RCC 7860 (cell line): Measurements from ENCODE around the gene PPP1CA.
A peak's percentile ranks its signal among the peaks of the same experiment; 100 is the strongest.
"Not testable (repeated sequence)": the region's sequence is repeated elsewhere in the genome, so short reads cannot be mapped to it uniquely, and the experiment has no call there.

Source experiments
- DNase-seq: peaks from one replicate; pipeline ENCODE4 v3.0.0-alpha.2; 2015; ENCODE audit warnings: low spot score
- FAIRE-seq: peaks from 2 replicates; lab custom pipeline; 2012; peaks lifted over from hg19 to GRCh38; lab: Jason Lieb, UNC

PPP1CA gene

DNA sequence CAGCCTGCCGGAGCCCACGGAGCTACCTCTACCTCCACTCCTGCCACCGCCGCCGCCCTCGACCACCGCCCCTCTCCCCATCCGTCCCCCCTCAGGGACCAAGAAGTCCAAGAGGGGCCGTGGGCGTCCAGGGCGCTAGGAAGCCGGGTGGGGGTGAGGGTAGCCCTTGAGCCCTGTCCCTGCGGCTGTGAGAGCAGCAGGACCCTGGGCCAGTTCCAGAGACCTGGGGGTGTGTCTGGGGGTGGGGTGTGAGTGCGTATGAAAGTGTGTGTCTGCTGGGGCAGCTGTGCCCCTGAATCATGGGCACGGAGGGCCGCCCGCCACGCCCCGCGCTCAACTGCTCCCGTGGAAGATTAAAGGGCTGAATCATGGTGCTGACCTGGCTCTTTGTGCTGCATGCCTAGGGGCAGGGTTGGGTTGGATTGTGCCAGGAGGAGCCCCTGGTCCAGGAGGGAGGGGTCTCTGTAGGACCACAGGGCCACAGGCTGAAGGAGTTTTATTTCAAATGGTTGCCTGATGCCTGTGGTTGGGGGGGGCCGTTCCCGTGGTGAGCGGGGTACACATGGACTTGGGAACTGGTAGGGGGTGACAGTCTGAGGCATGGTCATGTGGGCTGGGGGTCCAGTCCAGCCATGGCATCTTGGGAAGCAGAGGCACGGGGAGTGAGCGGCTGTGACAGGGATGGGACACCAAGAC, 33.5 kb upstream of the PPP1CA start:
- DNase-seq (no peak), FAIRE-seq (no peak)

DNA sequence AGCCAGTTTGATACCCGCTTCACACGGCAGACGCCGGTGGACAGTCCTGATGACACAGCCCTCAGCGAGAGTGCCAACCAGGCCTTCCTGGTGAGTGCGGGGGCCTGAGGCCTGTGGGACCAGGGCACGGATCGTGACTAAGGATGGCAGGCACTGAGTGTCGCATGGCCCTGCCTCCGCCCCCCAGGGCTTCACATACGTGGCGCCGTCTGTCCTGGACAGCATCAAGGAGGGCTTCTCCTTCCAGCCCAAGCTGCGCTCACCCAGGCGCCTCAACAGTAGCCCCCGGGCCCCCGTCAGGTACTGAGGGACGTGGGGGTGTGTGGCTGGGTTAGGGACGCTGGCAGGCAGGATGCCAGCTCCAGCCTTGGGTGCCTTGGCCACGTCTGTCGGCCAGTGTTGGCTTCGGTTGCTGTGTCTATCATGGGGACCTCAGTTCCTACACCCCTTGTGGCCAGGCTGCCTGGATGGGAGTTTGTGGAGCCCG, 32.8 kb upstream of the PPP1CA start:
- FAIRE-seq (no peak), DNase-seq (no peak)

DNA sequence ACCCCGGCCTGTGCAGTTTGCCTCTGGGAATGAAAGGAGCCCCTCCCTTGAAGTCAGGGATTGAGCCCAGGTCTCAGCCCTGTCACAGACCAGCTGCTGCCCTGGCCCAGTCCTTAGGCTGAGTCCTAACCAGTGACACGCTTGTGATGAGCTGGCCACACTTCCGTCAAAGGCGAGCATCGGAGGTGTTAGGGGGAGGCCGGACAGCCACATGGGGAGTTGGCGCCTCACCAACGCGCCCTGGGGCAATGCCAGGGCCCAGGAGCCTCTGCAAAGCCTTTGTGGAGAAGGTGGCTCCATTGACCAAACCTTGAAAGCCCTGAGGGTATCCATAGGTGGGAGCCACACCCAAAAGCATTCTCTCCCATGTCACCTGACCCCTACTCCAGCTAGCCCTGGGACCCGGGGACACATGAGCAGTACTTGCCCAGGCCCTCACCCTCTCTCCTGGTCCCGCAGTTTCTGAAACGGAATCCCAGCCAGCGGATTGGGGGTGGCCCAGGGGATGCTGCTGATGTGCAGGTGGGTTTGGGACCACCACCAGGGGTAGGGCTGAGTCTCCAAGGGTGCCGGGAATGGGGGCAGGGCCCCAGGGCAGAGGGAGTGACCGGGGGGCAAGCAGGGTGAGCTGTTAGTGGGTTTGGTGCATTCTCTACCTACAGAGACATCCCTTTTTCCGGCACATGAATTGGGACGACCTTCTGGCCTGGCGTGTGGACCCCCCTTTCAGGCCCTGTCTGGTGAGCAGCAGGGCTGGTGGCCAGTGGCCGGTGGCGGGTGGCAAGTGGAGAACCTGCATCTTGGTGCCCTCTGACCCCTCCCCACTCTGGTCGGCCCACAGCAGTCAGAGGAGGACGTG, 32.1 kb upstream of the PPP1CA start:
- no peak for FAIRE-seq
- DNase-seq, result no peak

DNA sequence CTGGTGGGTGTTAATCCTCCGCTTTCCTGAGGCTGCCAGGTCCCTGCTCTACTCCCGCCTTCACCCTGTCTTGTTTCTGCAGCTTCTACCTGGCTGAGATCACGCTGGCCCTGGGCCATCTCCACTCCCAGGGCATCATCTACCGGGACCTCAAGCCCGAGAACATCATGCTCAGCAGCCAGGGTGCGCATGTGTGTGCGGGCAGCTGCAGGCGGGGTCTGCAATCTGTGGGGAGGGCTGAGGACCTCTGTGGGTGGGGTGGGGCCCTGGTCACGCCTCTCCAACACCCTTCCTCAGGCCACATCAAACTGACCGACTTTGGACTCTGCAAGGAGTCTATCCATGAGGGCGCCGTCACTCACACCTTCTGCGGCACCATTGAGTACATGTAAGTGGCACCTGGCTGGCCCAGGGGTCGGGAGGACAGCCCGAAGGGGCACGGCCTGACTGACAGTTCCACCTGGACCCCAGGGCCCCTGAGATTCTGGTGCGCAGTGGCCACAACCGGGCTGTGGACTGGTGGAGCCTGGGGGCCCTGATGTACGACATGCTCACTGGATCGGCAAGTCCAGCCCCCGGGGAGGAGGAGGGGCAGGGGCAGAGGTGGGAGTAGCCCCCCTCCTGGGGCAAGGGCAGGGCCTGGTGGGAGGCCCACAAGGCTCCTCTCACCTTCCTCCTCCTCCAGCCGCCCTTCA, 31.1 kb upstream of the PPP1CA start:
- DNase-seq (no peak), FAIRE-seq (no peak)

DNA sequence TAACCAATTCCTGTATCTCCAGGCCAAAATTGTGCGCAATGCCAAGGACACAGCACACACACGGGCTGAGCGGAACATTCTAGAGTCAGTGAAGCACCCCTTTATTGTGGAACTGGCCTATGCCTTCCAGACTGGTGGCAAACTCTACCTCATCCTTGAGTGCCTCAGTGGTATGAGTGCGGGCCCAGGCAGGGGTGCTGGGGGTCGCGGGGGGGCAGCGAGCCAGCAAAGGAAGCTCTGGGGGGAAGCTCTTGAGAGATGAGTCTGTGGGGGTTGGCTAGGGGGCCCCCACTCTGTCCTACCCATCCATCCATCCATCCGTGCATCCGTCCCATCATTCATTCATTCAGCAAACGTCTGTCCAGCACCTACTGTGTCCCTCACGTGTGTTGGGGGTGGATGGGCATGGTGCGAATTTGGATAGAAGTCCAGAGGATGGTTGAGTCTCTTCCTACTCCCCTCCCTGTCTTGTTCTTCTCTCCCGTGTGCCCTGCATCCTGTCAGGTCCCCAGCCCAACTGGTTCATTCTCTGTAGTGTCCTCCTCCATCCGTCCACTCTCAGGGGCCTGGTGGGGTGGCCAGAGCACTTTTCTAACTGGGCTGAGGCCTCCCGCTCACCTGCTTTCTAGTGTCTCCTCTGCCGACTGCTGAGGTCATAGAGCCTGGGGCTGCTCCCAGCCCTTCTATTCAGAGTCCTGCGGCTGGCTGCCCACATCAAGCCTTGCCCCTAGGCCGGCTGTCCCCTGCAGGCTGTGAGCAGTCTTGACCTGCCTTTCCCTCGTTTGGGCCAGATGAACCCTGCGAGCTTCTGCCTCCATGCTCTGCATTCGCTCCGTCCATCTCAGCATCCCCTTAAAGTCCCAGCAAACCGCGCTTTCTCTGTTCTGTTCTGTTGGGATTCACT, 29.9 kb upstream of the PPP1CA start:
- no peak for DNase-seq
- FAIRE-seq, result no peak

DNA sequence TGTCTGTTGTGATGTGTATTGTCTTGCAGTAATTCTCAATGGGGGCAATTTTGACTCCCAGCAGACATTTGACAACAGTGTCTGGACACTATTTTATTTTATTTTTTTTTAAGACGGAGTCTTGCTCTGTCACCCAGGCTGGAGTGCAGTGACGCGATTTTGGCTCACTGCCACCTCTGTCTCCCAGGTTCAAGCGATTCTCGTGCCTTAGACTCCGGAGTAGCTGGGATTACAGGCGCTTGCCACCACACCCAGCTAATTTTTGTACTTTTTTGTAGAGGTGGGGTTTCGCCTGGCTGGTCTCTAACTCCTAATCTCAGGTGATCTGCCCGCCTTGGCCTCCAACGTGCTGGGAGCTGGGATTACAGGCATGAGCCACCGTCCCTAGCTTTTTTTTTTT, 28.1 kb upstream of the PPP1CA start:
- DNase-seq (no peak), FAIRE-seq (no peak)

DNA sequence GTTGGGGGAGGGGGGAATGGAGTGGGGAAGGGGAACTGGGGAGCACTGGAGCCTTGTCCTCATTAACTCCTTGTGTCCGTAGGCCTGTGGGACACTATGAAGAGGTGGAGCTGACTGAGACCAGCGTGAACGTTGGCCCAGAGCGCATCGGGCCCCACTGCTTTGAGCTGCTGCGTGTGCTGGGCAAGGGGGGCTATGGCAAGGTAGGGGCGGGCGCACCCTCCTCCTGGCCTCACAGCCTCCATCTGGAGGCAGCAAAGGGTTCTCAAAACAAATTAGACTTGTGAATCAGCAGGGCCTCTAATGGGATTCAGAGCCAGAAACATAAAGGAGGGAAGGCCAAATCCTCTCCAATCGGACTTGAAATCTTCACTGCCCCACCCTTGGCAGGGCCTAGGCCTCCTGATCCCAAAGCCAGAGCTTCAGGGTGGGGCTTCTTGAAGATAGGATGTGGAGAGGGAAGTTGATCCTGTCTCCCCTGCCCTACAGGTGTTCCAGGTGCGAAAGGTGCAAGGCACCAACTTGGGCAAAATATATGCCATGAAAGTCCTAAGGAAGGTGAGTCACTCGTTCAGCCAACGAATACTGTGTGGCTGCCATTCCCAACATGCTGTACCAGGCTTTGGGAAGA, 27.5 kb upstream of the PPP1CA start:
- FAIRE-seq, result no peak
- no peak for DNase-seq

DNA sequence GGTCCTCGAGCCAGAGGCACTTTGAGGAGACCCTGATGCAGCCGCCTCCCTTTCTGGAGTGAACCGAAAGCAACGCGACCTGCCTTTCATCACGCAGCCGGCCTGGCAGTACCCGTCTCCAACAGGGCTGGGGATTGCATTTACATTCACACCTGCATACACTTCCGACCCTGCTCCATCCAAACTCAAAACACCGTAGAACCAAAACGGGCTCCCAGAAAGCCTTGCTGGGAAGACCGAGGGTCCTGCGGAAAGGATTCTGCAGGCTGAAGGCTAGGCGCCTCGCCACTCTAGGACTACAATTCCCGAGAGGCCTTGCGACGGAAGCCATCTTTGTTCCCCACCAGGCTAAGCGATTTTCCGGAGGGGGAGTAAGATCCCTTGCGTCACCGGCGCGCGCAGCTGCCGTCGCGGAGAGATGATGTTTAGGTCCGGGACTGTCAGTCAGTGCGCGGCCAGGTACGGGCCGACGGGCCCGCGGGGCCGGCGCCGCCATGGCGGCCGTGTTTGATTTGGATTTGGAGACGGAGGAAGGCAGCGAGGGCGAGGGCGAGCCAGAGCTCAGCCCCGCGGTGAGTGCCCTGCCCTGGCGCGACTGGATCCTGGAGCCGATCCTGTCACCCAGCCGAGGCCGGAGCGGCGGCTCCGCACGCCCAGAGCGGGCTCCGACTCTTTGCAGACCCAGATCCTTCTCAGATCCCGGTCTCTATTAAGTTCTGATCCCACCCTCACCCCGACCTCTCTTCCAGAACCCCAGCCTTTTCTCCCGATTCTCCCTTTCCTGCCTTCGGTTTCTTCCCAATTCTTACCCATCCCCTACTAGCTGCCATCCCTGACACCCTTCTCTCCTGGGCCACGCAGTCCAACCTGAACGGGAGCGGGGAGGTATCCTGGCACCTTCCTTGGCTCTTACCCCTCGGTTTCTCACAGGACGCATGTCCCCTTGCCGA, 26.7 kb upstream of the PPP1CA start, which contains the start of gene RPS6KB2:
RPS6KB2 (plus strand) TSS at position 443 of the 950 bp plus-strand sequence; CDS start at position 495, 52 bp downstream.
- peak; percentile 86 for DNase-seq
- no peak for FAIRE-seq

DNA sequence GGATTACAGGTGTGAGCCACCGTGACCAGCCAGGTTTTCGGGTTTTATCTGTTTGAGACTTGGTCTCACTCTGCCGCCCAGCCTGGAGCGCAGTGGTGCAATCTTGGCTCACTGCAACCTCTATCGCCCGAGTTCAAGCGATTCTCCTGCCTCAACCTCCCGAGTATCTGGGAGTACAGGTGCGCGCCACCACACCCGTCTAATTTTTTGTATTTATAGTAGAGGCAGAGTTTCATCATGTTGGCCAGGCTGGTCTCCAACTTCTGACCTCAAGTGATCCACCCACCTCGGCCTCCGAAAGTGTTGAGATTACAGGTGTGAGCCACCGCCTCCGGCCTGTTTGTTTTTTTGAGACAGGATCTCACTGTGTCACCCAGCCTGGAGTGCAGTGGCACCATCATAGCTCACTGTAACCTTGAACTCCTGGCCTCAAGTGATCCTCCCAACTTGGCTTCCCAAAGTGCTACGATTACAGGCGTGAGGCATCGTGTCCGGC, 25.8 kb upstream of the PPP1CA start:
- DNase-seq, FAIRE-seq: not testable (repeated sequence)

DNA sequence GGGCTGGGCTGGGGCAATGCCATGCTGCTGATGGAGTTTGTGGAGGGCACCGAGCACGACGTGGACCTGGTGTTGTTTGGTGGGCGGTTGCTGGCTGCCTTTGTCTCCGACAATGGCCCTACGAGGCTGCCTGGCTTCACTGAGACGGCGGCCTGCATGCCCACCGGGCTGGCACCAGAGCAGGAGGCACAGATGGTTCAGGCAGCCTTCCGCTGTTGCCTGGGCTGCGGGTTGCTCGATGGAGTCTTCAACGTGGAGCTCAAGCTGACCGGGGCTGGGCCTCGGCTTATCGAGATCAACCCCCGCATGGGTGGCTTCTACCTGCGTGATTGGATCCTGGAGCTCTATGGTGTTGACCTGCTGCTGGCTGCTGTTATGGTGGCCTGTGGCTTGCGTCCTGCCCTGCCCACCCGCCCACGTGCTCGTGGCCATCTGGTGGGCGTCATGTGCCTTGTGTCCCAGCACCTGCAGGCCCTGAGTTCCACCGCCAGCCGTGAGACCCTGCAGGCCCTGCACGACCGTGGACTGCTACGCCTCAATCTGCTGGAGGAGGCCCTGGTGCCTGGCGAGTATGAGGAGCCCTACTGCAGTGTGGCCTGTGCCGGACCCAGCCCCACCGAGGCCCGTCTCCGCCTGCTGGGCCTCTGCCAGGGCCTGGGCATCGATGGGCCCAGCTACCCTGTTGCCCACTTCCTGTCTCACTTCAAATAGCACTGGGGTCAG, 22.4 kb upstream of the PPP1CA start:
- FAIRE-seq (no peak), DNase-seq (no peak)

DNA sequence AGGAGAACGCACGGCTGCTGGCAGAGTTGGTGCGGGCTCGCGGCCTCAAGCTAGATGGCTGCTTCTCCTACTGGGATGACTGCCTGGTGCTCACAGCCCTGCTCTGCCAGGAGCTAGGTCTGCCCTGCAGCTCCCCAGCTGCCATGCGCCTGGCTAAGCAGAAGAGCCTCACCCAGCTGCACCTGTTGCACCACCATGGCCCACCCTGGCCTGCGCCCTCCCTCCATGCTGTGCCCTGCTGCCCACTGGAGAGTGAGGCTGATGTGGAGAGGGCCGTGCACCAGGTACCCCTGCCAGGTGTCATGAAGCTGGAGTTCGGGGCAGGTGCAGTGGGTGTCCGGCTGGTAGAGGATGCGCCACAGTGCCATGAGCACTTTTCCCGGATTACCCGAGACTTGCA, 21.8 kb upstream of the PPP1CA start:
- DNase-seq (no peak), FAIRE-seq (no peak)

DNA sequence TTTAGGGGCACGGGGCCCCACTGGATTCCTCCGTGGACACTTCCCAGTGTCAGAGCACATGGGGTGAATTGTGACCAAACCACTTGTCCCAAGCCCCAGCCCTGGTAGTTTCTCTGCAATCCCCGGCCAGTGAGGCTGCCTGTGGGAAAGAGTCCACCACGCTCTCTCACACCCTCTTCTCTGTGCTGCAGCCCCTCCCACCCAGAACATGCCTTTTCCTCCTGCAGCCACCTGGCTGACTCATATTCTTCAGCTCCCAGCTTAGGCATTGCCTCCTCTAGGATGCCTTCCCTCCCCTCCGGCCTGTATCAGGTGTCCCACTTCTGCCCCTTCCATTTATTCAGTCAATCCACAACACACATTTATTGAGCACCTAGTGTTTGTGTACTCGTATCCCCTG, 21.2 kb upstream of the PPP1CA start:
- no peak for DNase-seq
- no peak for FAIRE-seq

DNA sequence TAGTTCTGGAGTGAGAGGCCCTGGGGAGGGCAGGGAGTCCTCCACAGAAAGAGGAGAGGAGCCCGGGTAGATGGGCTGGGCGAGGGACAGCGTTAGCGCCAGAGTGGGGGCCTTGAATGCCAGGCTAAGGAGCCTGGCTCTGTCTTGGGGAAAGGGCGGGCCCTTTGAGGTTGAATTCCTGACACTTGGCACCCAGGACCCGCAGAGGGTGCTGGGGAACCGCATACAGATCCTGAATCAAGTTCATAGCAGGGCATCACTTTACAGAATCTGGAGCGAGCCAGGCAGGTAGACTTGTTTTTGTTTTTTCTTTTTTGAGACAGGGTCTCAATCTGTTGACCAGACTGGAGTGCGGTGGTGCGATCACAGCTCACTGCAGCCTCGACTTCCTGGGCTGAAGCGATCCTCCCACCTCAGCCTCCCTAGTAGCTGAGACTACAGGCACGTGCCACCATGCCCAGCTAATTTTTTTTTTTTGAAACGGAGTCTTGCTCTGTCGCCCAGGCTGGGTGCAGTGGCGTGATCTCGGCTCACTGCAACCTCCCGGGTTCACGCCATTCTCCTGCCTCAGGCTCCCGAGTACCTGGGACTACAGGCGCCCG, 19.9 kb upstream of the PPP1CA start:
- no peak for DNase-seq
- FAIRE-seq, result no peak

DNA sequence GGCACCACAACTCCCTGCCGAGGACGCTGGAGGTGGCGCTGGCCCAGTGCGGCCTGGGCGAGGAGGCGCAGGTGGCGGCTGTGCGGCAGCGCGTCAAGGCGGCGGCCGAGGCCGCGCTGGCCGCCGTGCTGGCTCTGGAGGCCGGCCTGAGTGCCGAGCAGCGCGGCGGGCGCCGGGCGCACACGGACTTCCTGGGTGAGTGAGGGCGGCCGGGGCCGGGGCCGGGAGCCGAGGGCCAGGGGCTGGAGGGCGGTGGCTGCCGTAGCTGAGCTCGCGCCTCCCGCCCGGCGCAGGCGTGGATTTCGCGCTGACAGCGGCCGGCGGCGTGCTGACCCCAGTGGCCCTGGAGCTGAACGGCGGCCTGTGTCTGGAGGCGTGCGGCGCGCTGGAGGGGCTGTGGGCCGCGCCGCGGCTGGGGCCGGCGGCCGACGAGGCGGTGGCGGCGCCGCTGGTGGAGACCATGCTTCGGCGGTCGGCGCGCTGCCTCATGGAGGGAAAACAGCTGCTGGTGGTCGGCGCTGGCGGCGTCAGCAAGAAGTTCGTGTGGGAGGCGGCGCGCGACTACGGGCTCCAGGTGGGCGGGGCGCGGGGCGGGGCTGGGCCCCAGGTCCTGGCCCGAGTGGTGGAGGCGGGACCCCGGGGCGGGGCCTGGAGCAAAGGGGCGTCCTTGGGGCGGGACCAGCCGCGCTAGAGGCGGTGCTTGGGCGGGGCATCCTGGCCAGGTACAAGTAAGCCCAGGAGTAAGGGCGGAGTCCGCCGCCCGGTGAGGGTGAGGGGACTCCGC, 19.2 kb upstream of the PPP1CA start:
- DNase-seq (peak; percentile 69), FAIRE-seq (no peak)

DNA sequence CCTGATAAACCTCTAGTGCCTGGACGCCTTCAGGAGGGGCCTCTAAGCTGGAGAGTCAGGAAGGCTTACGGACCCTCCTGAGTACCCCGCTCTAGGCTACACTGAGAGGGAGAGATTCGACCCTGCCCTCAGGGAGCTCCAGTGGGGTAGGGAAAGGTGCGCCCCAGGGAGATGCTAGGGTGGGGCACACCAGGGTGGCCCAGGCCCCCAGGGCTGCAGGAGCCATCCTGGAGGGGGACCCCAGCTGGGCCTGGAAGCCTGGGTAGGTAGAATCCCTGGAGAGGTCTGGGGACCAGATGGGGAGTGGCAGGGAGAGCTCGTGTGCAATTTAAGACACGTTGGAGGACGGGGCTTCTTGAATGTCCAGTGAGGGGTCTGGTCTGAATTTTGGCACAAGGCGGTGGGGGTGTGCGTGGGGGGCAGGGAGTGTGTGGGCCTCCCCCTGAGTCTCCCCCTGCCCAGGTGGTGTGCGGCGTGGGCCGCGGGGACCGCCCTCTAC, 18.5 kb upstream of the PPP1CA start:
- DNase-seq (no peak), FAIRE-seq (no peak)

DNA sequence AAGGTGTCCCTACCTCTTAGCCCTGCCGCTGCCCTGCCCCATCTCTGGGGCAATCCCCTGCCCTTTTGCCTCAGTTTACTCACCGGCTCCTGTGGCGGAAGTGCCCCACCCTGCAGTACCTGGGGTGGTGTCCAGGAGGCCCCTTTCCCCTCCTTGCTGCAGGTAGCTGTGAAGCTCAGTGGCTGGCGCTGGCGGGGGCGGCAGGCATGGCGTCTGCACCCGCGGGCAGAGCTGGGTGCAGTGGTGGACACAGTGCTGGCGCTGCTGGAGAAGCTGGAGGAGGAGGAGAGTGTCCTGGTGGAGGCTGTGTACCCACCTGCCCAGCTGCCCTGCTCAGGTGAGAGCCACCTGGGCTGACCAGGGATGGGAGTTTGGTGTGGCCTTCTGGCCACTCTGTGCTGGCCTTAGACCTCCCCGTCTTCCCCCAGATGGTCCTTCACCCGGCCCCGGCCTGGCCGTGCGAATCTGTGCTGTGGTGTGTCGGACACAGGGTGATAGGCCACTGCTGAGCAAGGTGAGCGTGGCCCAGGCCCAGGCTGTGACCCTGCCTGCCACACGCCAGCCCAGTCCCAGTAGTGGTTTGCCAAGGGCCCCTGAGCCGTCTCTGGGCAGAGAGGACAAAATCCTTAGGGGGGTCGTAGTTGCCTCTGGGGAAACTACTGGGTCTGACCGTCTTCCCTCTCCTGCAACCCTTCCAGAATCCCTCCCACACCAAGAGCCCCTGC, 17.8 kb upstream of the PPP1CA start:
- DNase-seq, result no peak
- no peak for FAIRE-seq
